B cell (primary cell): ENCODE results near the gene TFAP2C. TPM values are rescaled to one million over a fixed set of nuclear protein-coding genes. Genes with fewer than 3 reads are reported as not detected.

Source experiments
- ATAC-seq: fragments of 200-7000 bp; cut with Tn5 transposase; one replicate; pipeline ENCODE4 v1.10.0; 2021; ENCODE audit warnings: low read depth, mild to moderate bottlenecking, moderate number of reproducible peaks, moderate library complexity
- CTCF ChIA-PET: fragments of 350-600 bp; sonication (Branson Sonifier 250); formaldehyde crosslinking; loops from one replicate; lab custom pipeline; 2021; ENCODE audit warnings: antibody characterized with exemption, inconsistent platforms; lab: Charles Lee
- POLR2A ChIA-PET: fragments of 350-600 bp; sonication (Branson Sonifier 250); formaldehyde crosslinking; loops from one replicate; lab custom pipeline; 2021; ENCODE audit warnings: antibody characterized with exemption; lab: Charles Lee
- DNase-seq: peaks from one replicate; pipeline ENCODE4 v3.0.0; 2013
- H2AFZ ChIP-seq: 2 replicates; pipeline ENCODE4 v1.6.1; 2012; ENCODE audit warnings: mild to moderate bottlenecking, low read depth, low read length; ENCODE audit not compliant: insufficient read depth, poor library complexity, severe bottlenecking
- H3K27ac ChIP-seq, 2 donors: 1 replicate in 1 of 2; 2 replicates in 1 of 2; pipeline ENCODE4 v1.5.1; 2012 to 2013; ENCODE audit warnings: low read length in 2 of 2, mild to moderate bottlenecking in 2 of 2, moderate library complexity in 1 of 2
- H3K27me3 ChIP-seq, 4 experiments: fragments of 200-600 bp in 1 of 4; sonication (generic) in 1 of 4; replicated peaks in 1 of 4; 1 replicate in 2 of 4; 2 replicates in 2 of 4; pipeline versions ENCODE4 v1.6.1 to v1.7.0; 2013 to 2016; ENCODE audit warnings: low read length in 3 of 4, mild to moderate bottlenecking in 2 of 4, mixed read lengths in 1 of 4, moderate library complexity in 1 of 4; ENCODE audit not compliant: insufficient read depth in 4 of 4, control insufficient read depth in 3 of 4; ENCODE audit errors: control extremely low read depth in 1 of 4
- H3K36me3 ChIP-seq, 2 experiments: replicated peaks in 1 of 2; 1 replicate in 1 of 2; 2 replicates in 1 of 2; pipeline versions ENCODE4 v1.6.1 to v1.7.1; 2013; ENCODE audit warnings: low read length in 1 of 2; ENCODE audit not compliant: insufficient read depth in 2 of 2, control insufficient read depth in 1 of 2; ENCODE audit errors: control extremely low read depth in 1 of 2, extremely low read depth in 1 of 2
- H3K4me1 ChIP-seq, 2 donors: fragments of 200-600 bp in 1 of 2; sonication (generic) in 1 of 2; 1 replicate in 1 of 2; 2 replicates in 1 of 2; pipeline versions ENCODE4 v1.5.1 to v1.6.1; 2013 to 2017; ENCODE audit warnings: low read length in 2 of 2; ENCODE audit not compliant: control insufficient read depth in 2 of 2, insufficient read depth in 2 of 2
- H3K4me2 ChIP-seq: replicated peaks from 2 replicates; pipeline ENCODE3; 2012; ENCODE audit warnings: mild to moderate bottlenecking, low read depth, low read length; ENCODE audit not compliant: poor library complexity, severe bottlenecking
- H3K4me3 ChIP-seq, 5 experiments: fragments of 200-600 bp in 1 of 5; sonication (generic) in 1 of 5; 1 replicate in 3 of 5; 2 replicates in 2 of 5; pipeline versions ENCODE4 v1.5.1 to v1.7.0; 2011 to 2016; ENCODE audit warnings: low read length in 4 of 5, mild to moderate bottlenecking in 4 of 5, low read depth in 2 of 5, control low read depth in 1 of 5, moderate library complexity in 1 of 5; ENCODE audit not compliant: insufficient read depth in 1 of 5; ENCODE audit errors: control extremely low read depth in 1 of 5, extremely low read depth in 1 of 5
- H3K79me2 ChIP-seq: fragments of 200-600 bp; sonication (generic); one replicate; pipeline ENCODE4 v1.6.0; 2016; ENCODE audit warnings: low read length; ENCODE audit not compliant: control insufficient read depth, insufficient read depth
- H3K9ac ChIP-seq: fragments of 200-600 bp; sonication (generic); 2 replicates; pipeline ENCODE4 v1.6.1; 2017; ENCODE audit warnings: mild to moderate bottlenecking, low read length, moderate library complexity
- H3K9me3 ChIP-seq, 3 donors: one replicate each; pipeline versions ENCODE4 v1.6.1 to v1.7.1; 2013; ENCODE audit warnings: low read length in 2 of 3; ENCODE audit not compliant: control insufficient read depth in 2 of 3, insufficient read depth in 1 of 3; ENCODE audit errors: control extremely low read depth in 1 of 3
- H4K20me1 ChIP-seq: 2 replicates; pipeline ENCODE4 v1.6.0; 2012; ENCODE audit warnings: mild to moderate bottlenecking, low read length; ENCODE audit not compliant: insufficient read depth, control insufficient read depth, poor library complexity, severe bottlenecking
- H3K27ac Mint-ChIP-seq: one replicate; pipeline ENCODE4 v1.8.0; 2021; ENCODE audit warnings: mixed read lengths
- H3K27me3 Mint-ChIP-seq: one replicate; pipeline ENCODE4 v1.8.0; 2021; ENCODE audit warnings: mixed read lengths
- H3K4me1 Mint-ChIP-seq: one replicate; pipeline ENCODE4 v1.8.0; 2021; ENCODE audit warnings: mixed read lengths
- H3K4me3 Mint-ChIP-seq: one replicate; pipeline ENCODE4 v1.8.0; 2021; ENCODE audit warnings: mixed read lengths
- H3K9me3 Mint-ChIP-seq: one replicate; pipeline ENCODE4 v1.8.0; 2022; ENCODE audit warnings: mixed read lengths; ENCODE audit not compliant: insufficient read depth
- EZH2 ChIP-seq: IDR thresholded peaks from 2 replicates; pipeline ENCODE4 v1.6.1; 2012; ENCODE audit warnings: borderline replicate concordance, low read depth, mild to moderate bottlenecking, moderate library complexity, low read length; ENCODE audit not compliant: insufficient read depth, poor library complexity, severe bottlenecking
- WGBS: methylation state at CpG from one replicate; pipeline ENCODE4 v1.1.5; 2013; ENCODE audit warnings: missing lambda C conversion rate; ENCODE audit not compliant: insufficient coverage; 5-methylcytosine and 5-hydroxymethylcytosine counted together
- intact Hi-C: fragments of 100-400 bp; cut with micrococcal nuclease; formaldehyde crosslinking; loops from one replicate; pipeline ENCODE4 v1.10.0; 2022
- polyA plus RNA-seq: library from polyadenylated mRNA; depleted of rRNA; stranded (reverse); fragments of >200 nt; gene quantifications from 2 replicates; pipeline ENCODE4 v1.2.3, GENCODE V29; 2012
- total RNA-seq, 2 donors: library from RNA; stranded (reverse); fragments of 120-200 nt in 1 of 2; gene quantifications; 1 replicate in 1 of 2; 2 replicates in 1 of 2; pipeline versions ENCODE4 v1.2.3 to v1.2.4, GENCODE V29; 2013 to 2022
- TF ChIP-seq, protein P1 (sequence below): fragments of 200-600 bp; IDR thresholded peaks from one replicate; pipeline ENCODE4 v1.8.0; 2022; ENCODE audit warnings: antibody characterized with exemption, mild to moderate bottlenecking

TFAP2C gene
- total and polyA plus RNA-seq, 2 donors (not counting 1 experiment from before 2014, with no cell fraction given), result not detected

GRCh38 chr20:56663660-56664059 lies 34.6 kb downstream of the TFAP2C start:
- no peak overlapping the region for H3K4me3 Mint-ChIP-seq
- Histone ChIP-seq H3K4me2 (no peak overlapping the region), H3K9me3 (no peaks in the 10 kb centered on the region), H3K27me3 (no peaks in the 10 kb centered on the region), H3K4me3 (no peak overlapping the region), H3K27ac (no peak overlapping the region), H3K9ac (no peak overlapping the region), H3K79me2 (no peaks in the 10 kb centered on the region), H3K4me1 (no peaks in the 10 kb centered on the region), H2AFZ (no peak overlapping the region), H4K20me1 (no peaks in the 10 kb centered on the region), H3K36me3 (no peaks in the 10 kb centered on the region)
- no peak overlapping the region for H3K27ac Mint-ChIP-seq
- no peaks in the 10 kb centered on the region for H3K9me3 Mint-ChIP-seq
- TF ChIP-seq, protein P1, sequence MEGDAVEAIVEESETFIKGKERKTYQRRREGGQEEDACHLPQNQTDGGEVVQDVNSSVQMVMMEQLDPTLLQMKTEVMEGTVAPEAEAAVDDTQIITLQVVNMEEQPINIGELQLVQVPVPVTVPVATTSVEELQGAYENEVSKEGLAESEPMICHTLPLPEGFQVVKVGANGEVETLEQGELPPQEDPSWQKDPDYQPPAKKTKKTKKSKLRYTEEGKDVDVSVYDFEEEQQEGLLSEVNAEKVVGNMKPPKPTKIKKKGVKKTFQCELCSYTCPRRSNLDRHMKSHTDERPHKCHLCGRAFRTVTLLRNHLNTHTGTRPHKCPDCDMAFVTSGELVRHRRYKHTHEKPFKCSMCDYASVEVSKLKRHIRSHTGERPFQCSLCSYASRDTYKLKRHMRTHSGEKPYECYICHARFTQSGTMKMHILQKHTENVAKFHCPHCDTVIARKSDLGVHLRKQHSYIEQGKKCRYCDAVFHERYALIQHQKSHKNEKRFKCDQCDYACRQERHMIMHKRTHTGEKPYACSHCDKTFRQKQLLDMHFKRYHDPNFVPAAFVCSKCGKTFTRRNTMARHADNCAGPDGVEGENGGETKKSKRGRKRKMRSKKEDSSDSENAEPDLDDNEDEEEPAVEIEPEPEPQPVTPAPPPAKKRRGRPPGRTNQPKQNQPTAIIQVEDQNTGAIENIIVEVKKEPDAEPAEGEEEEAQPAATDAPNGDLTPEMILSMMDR, result no peak
- TF ChIP-seq EZH2, result no peak
- WGBS, result 96% methylated on average over 7 of the region's 9 CpGs
- intact Hi-C loops, result no loop called here
- ChIA-PET CTCF (no interaction called here), POLR2A (no interaction called here)
- H3K27me3 Mint-ChIP-seq, result peaks cover 3% of the 10 kb centered on the region
- ATAC-seq (no peak), DNase-seq (no peak)
- H3K4me1 Mint-ChIP-seq, result no peaks in the 10 kb centered on the region

- Histone ChIP-seq H3K4me2 (no peak overlapping the region), H3K4me3 (no peak overlapping the region), H3K27ac (no peak overlapping the region), H3K9ac (no peak overlapping the region), H3K79me2 (no peaks in the 10 kb centered on the region), H2AFZ (no peak overlapping the region), H3K36me3 (no peaks in the 10 kb centered on the region), H3K27me3 (no peaks in the 10 kb centered on the region), H3K9me3 (no peaks in the 10 kb centered on the region), H4K20me1 (no peaks in the 10 kb centered on the region), H3K4me1 (no peaks in the 10 kb centered on the region)
- no peak for DNase-seq
- Mint-ChIP-seq H3K9me3 (no peaks in the 10 kb centered on the region), H3K4me1 (no peaks in the 10 kb centered on the region), H3K4me3 (no peak overlapping the region), H3K27me3 (peaks cover 3% of the 10 kb centered on the region), H3K27ac (no peak overlapping the region)
- no peak for ATAC-seq
- WGBS, result 100% methylated on average over 1 of the region's 1 CpG
- POLR2A ChIA-PET, result no interaction called here
- TF ChIP-seq EZH2, result no peak
- TF ChIP-seq, protein P1, result no peak
- CTCF ChIA-PET, result interaction anchor here (0.7 kb wide), 1 partner anchor 10 kb away, joined by 3 read pairs; no protein-coding TSS in a partner anchor
- intact Hi-C loops, result no loop called here
These were observed 35.7 kb downstream of the TFAP2C start for GRCh38 chr20:56664796-56665195.
